ENCODE data around the gene LPP.

The LPP gene

GRCh38 chr3:188468662-188469061, 314.7 kb downstream of the LPP start:
- DNase-seq (ENCODE audit: low read depth in 3 of 3, low spot score in 1 of 3), result no peak

- no peak for DNase-seq (ENCODE audit: low read depth in 3 of 3, low spot score in 1 of 3)
Measured at GRCh38 chr3:188469228-188469885, 315.4 kb downstream of the LPP start.

GRCh38 chr3:188470508-188471130, 316.7 kb downstream of the LPP start:
- DNase-seq (ENCODE audit: low read depth in 3 of 3, low spot score in 1 of 3), result no peak

GRCh38 chr3:188471723-188472122, 317.8 kb downstream of the LPP start:
- no peak for DNase-seq (ENCODE audit: low read depth in 3 of 3, low spot score in 1 of 3)

GRCh38 chr3:188472336-188472735, 318.4 kb downstream of the LPP start:
- no peak for DNase-seq (ENCODE audit: low read depth in 3 of 3, low spot score in 1 of 3)

GRCh38 chr3:188473045-188473444, 319.1 kb downstream of the LPP start:
- DNase-seq (ENCODE audit: low read depth in 3 of 3, low spot score in 1 of 3), result no peak

- DNase-seq (ENCODE audit: low read depth in 3 of 3, low spot score in 1 of 3), result no peak
Measured at GRCh38 chr3:188473591-188474288, 319.8 kb downstream of the LPP start.

- DNase-seq (ENCODE audit: low read depth in 3 of 3, low spot score in 1 of 3), result no peak
Measured at GRCh38 chr3:188476935-188477334, 323.0 kb downstream of the LPP start.

GRCh38 chr3:188480011-188480410, 326.1 kb downstream of the LPP start:
- no peak for DNase-seq (ENCODE audit: low read depth in 3 of 3, low spot score in 1 of 3)

- DNase-seq (ENCODE audit: low read depth in 3 of 3, low spot score in 1 of 3), result no peak
Measured at GRCh38 chr3:188482929-188483328, 329.0 kb downstream of the LPP start.

- no peak for DNase-seq (ENCODE audit: low read depth in 3 of 3, low spot score in 1 of 3)
Measured at GRCh38 chr3:188486126-188486525, 332.2 kb downstream of the LPP start.

GRCh38 chr3:188486952-188487351, 333.0 kb downstream of the LPP start:
- no peak for DNase-seq (ENCODE audit: low read depth in 3 of 3, low spot score in 1 of 3)

GRCh38 chr3:188487652-188488051, 333.7 kb downstream of the LPP start:
- DNase-seq (ENCODE audit: low read depth in 3 of 3, low spot score in 1 of 3), result no peak

GRCh38 chr3:188488801-188489200, 334.8 kb downstream of the LPP start:
- DNase-seq (ENCODE audit: low read depth in 3 of 3, low spot score in 1 of 3), result no peak

- no peak for DNase-seq (ENCODE audit: low read depth in 3 of 3, low spot score in 1 of 3)
Measured at GRCh38 chr3:188489639-188490405, 335.9 kb downstream of the LPP start.

GRCh38 chr3:188490416-188490815, 336.5 kb downstream of the LPP start:
- DNase-seq (ENCODE audit: low read depth in 3 of 3, low spot score in 1 of 3), result no peak

- no peak for DNase-seq (ENCODE audit: low read depth in 3 of 3, low spot score in 1 of 3)
Measured at GRCh38 chr3:188491276-188491687, 337.3 kb downstream of the LPP start.

GRCh38 chr3:188496390-188496789, 342.4 kb downstream of the LPP start:
- no peak for DNase-seq (ENCODE audit: low read depth in 3 of 3, low spot score in 1 of 3)

GRCh38 chr3:188497021-188497420, 343.1 kb downstream of the LPP start:
- no peak for DNase-seq (ENCODE audit: low read depth in 3 of 3, low spot score in 1 of 3)

- DNase-seq (ENCODE audit: low read depth in 3 of 3, low spot score in 1 of 3), result no peak
Measured at GRCh38 chr3:188503647-188504046, 349.7 kb downstream of the LPP start.

GRCh38 chr3:188505151-188505550, 351.2 kb downstream of the LPP start:
- DNase-seq (ENCODE audit: low read depth in 3 of 3, low spot score in 1 of 3), result no peak

- no peak for DNase-seq (ENCODE audit: low read depth in 3 of 3, low spot score in 1 of 3)
Measured at GRCh38 chr3:188505911-188506310, 352.0 kb downstream of the LPP start.
